ENCODE data around the gene TTYH3.
"Not testable (repeated sequence)": the region's sequence is repeated elsewhere in the genome, so short reads cannot be mapped to it uniquely, and the experiment has no call there.

Gene TTYH3

GRCh38 chr7:2689951-2690705, 58.3 kb downstream of the TTYH3 start:
- DNase-seq = no peak

- no peak for DNase-seq
These were observed 59.4 kb downstream of the TTYH3 start for GRCh38 chr7:2691011-2691707.

- DNase-seq = not testable (repeated sequence)
These were observed 60.2 kb downstream of the TTYH3 start for GRCh38 chr7:2691932-2692439.

GRCh38 chr7:2692543-2692942, 60.8 kb downstream of the TTYH3 start:
- no peak for DNase-seq

- DNase-seq = not testable (repeated sequence)
These were observed 61.8 kb downstream of the TTYH3 start for GRCh38 chr7:2693420-2694121.

- not testable (repeated sequence) for DNase-seq
These were observed 62.3 kb downstream of the TTYH3 start for GRCh38 chr7:2694122-2694436.

GRCh38 chr7:2698581-2699288, 66.9 kb downstream of the TTYH3 start:
- no peak for DNase-seq

- no peak for DNase-seq
These were observed 67.5 kb downstream of the TTYH3 start for GRCh38 chr7:2699289-2699620.

- no peak for DNase-seq
These were observed 68.5 kb downstream of the TTYH3 start for GRCh38 chr7:2700141-2700850.

GRCh38 chr7:2701424-2701823, 69.6 kb downstream of the TTYH3 start:
- no peak for DNase-seq

- peak; percentile 45 for DNase-seq
These were observed 70.2 kb downstream of the TTYH3 start for GRCh38 chr7:2701832-2702593.

GRCh38 chr7:2702594-2702957, 70.8 kb downstream of the TTYH3 start:
- no peak for DNase-seq

GRCh38 chr7:2705371-2706096, 73.7 kb downstream of the TTYH3 start:
- no peak for DNase-seq

GRCh38 chr7:2706685-2707126, 74.9 kb downstream of the TTYH3 start:
- no peak for DNase-seq

GRCh38 chr7:2707481-2707880, 75.7 kb downstream of the TTYH3 start:
- DNase-seq = no peak

GRCh38 chr7:2708041-2708440, 76.3 kb downstream of the TTYH3 start:
- DNase-seq = no peak

- DNase-seq = no peak
These were observed 76.9 kb downstream of the TTYH3 start for GRCh38 chr7:2708547-2709310.

GRCh38 chr7:2709553-2710285, 77.9 kb downstream of the TTYH3 start:
- DNase-seq = peak; percentile 35

- DNase-seq = no peak
These were observed 78.5 kb downstream of the TTYH3 start for GRCh38 chr7:2710286-2710655.
